SK-N-SH treated with all-trans-retinoic acid at 6 μM for 48 hours (cell line): ENCODE results near the gene TFG.
A peak's percentile ranks its signal among the peaks of the same experiment; 100 is the strongest.
"Not testable (repeated sequence)": the region's sequence is repeated elsewhere in the genome, so short reads cannot be mapped to it uniquely, and the experiment has no call there.

Experiments used
- ATAC-seq: fragments of 200-7000 bp; cut with Tn5 transposase; 3 replicates; pipeline ENCODE4 v1.9.1; 2020; ENCODE audit warnings: mild to moderate bottlenecking, moderate library complexity
- ARNTL ChIP-seq: fragments of 450-650 bp; formaldehyde crosslinking; IDR thresholded peaks from 2 replicates; pipeline ENCODE4 v1.5.0; 2020; ENCODE audit warnings: low read depth, mild to moderate bottlenecking, moderate library complexity, borderline replicate concordance
- BACH2 ChIP-seq: fragments of 250-450 bp; sonication (Bioruptor Pico); IDR thresholded peaks from 2 replicates; pipeline ENCODE4 v1.9.0; 2021; ENCODE audit warnings: mild to moderate bottlenecking, borderline replicate concordance
- ESRRG ChIP-seq: fragments of 250-450 bp; sonication (Bioruptor Pico); IDR thresholded peaks from 2 replicates; pipeline ENCODE4 v1.6.1; 2021; ENCODE audit warnings: mild to moderate bottlenecking
- ISL1 ChIP-seq: fragments of 250-450 bp; sonication (Bioruptor Pico); IDR thresholded peaks from 2 replicates; pipeline ENCODE4 v2.1.2; 2022; ENCODE audit warnings: mild to moderate bottlenecking, moderate library complexity
- PPARA ChIP-seq: fragments of 250-450 bp; sonication (Bioruptor Pico); IDR thresholded peaks from 2 replicates; pipeline ENCODE4 v1.5.0; 2020; ENCODE audit warnings: mild to moderate bottlenecking, borderline replicate concordance
- RARB ChIP-seq: fragments of 250-450 bp; sonication (Bioruptor Pico); IDR thresholded peaks from 2 replicates; pipeline ENCODE4 v1.8.0; 2021; ENCODE audit warnings: mild to moderate bottlenecking, moderate library complexity
- SNAI2 ChIP-seq: fragments of 250-450 bp; sonication (Bioruptor Pico); IDR thresholded peaks from 2 replicates; pipeline ENCODE4 v1.5.0; 2020; ENCODE audit warnings: mild to moderate bottlenecking, moderate library complexity
- TCF4 ChIP-seq: fragments of 250-450 bp; sonication (Bioruptor Pico); IDR thresholded peaks from 2 replicates; pipeline ENCODE4 v1.8.0; 2021; ENCODE audit warnings: mild to moderate bottlenecking, moderate library complexity, borderline replicate concordance
- TOX ChIP-seq: fragments of 250-450 bp; sonication (Bioruptor Pico); IDR thresholded peaks from 2 replicates; pipeline ENCODE4 v1.8.0; 2021; ENCODE audit warnings: mild to moderate bottlenecking, moderate library complexity, borderline replicate concordance
- TSHZ2 ChIP-seq: fragments of 250-450 bp; sonication (Bioruptor Pico); IDR thresholded peaks from 2 replicates; pipeline ENCODE4 v1.5.0; 2020; ENCODE audit warnings: mild to moderate bottlenecking, moderate library complexity
- ZC3H10 ChIP-seq: fragments of 250-450 bp; sonication (Bioruptor Pico); IDR thresholded peaks from 2 replicates; pipeline ENCODE4 v1.5.1; 2021; ENCODE audit warnings: mild to moderate bottlenecking, moderate library complexity
- ZFP3 ChIP-seq: fragments of 250-450 bp; sonication (Bioruptor Pico); IDR thresholded peaks from 2 replicates; pipeline ENCODE4 v1.5.0; 2020; ENCODE audit warnings: mild to moderate bottlenecking, moderate library complexity
- ZFP30 ChIP-seq: fragments of 450-650 bp; formaldehyde crosslinking; IDR thresholded peaks from 2 replicates; pipeline ENCODE4 v1.5.0; 2022; ENCODE audit warnings: mild to moderate bottlenecking, moderate library complexity
- ZNF565 ChIP-seq: fragments of 450-650 bp; formaldehyde crosslinking; conservative IDR thresholded peaks from 2 replicates; pipeline ENCODE4 v1.5.0; 2020; ENCODE audit warnings: low read depth, mild to moderate bottlenecking, moderate library complexity
- ZNF70 ChIP-seq: fragments of 450-650 bp; formaldehyde crosslinking; IDR thresholded peaks from 2 replicates; pipeline ENCODE4 v1.5.0; 2020; ENCODE audit warnings: mild to moderate bottlenecking, moderate library complexity
- ZNF8 ChIP-seq: fragments of 450-650 bp; formaldehyde crosslinking; IDR thresholded peaks from 2 replicates; pipeline ENCODE4 v1.5.0; 2020; ENCODE audit warnings: mild to moderate bottlenecking, moderate library complexity
- TF ChIP-seq, protein P1 (sequence below): fragments of 250-450 bp; sonication (Bioruptor Pico); IDR thresholded peaks from 2 replicates; pipeline ENCODE4 v1.8.0; 2021; ENCODE audit warnings: low read depth, mild to moderate bottlenecking, moderate library complexity, borderline replicate concordance
- TF ChIP-seq, protein P2 (sequence below): fragments of 250-450 bp; sonication (Bioruptor Pico); IDR thresholded peaks from 2 replicates; pipeline ENCODE4 v1.8.0; 2020; ENCODE audit warnings: mild to moderate bottlenecking, moderate library complexity, borderline replicate concordance
- TF ChIP-seq, protein P3 (sequence below): fragments of 250-450 bp; sonication (Bioruptor Pico); IDR thresholded peaks from 2 replicates; pipeline ENCODE4 v1.5.1; 2021; ENCODE audit warnings: mild to moderate bottlenecking, moderate library complexity

The TFG gene

DNA sequence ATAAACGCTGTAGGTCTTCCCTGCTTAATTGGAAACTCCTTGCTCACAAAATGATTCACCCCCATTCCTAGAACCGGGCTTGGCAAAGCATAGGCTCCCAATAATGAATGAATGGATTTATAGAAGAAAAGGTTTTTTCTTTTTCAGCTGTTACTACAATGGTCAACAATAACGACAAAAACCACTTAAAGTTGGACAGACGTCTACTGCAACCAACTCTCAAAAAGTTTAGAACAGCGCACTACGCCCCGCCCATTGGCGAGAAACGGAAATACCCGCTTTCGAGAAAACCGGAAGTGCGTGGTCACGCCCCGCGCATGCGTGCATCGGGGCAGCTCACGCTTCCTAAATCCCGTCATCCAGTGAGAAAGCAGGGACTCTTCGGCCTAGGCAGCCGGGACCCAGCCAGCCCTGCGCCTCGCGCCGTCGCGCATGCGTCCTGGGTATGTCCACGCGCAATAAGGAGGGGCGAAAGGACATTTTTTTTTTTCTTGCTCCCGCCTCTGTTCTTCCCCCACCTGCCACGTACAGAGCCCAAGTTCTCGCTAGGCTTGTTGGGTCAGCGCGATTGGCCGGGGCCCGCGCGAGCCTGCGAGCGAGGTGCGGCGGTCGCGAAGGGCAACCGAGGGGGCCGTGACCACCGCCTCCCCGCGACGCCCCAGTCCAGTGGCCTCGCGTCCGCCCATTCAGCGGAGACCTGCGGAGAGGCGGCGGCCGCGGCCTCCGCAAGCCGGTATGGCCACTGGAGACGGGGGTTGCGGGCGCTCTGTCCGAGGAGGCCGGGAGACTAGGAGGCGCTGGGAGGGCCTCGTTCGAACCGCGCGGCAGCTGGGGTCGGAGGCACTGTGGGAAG, at the start of gene TFG:
TFG (plus strand) TSS at position 506 of the 853 bp plus-strand sequence. CDS start 4,192 bp downstream, outside the sequence.
- no peak for TF ChIP-seq ARNTL (CRISPR knock-in tag)
- no peak for TF ChIP-seq TOX (CRISPR knock-in tag)
- TF ChIP-seq, protein P1, sequence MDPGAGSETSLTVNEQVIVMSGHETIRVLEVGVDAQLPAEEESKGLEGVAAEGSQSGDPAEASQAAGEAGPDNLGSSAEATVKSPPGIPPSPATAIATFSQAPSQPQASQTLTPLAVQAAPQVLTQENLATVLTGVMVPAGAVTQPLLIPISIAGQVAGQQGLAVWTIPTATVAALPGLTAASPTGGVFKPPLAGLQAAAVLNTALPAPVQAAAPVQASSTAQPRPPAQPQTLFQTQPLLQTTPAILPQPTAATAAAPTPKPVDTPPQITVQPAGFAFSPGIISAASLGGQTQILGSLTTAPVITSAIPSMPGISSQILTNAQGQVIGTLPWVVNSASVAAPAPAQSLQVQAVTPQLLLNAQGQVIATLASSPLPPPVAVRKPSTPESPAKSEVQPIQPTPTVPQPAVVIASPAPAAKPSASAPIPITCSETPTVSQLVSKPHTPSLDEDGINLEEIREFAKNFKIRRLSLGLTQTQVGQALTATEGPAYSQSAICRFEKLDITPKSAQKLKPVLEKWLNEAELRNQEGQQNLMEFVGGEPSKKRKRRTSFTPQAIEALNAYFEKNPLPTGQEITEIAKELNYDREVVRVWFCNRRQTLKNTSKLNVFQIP (CRISPR knock-in tag) = no peak
- TF ChIP-seq, protein P2, sequence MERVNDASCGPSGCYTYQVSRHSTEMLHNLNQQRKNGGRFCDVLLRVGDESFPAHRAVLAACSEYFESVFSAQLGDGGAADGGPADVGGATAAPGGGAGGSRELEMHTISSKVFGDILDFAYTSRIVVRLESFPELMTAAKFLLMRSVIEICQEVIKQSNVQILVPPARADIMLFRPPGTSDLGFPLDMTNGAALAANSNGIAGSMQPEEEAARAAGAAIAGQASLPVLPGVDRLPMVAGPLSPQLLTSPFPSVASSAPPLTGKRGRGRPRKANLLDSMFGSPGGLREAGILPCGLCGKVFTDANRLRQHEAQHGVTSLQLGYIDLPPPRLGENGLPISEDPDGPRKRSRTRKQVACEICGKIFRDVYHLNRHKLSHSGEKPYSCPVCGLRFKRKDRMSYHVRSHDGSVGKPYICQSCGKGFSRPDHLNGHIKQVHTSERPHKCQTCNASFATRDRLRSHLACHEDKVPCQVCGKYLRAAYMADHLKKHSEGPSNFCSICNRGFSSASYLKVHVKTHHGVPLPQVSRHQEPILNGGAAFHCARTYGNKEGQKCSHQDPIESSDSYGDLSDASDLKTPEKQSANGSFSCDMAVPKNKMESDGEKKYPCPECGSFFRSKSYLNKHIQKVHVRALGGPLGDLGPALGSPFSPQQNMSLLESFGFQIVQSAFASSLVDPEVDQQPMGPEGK (CRISPR knock-in tag) = no peak
- no peak for TF ChIP-seq ZFP30 (CRISPR knock-in tag)
- ATAC-seq = peak; percentile 95

DNA sequence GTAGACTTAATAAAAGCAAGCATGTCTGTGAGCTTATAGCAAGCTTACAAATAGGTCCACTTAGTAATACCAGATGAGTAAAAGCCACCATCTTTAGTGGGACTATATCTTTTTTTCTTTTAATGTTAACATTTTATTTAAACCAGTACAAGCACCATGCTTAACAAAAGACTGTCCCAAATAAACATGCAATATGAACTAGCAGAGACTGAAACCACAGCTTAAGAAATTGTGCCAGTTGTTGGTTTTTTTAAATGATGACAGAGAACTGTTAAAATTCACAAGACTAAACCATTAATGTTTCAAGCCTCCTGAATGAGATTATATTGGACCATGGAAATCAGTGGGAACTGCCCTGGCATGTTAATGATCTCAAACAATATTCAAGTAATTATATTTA, 48.0 kb upstream of the TFG start:
- ATAC-seq = not testable (repeated sequence)

DNA sequence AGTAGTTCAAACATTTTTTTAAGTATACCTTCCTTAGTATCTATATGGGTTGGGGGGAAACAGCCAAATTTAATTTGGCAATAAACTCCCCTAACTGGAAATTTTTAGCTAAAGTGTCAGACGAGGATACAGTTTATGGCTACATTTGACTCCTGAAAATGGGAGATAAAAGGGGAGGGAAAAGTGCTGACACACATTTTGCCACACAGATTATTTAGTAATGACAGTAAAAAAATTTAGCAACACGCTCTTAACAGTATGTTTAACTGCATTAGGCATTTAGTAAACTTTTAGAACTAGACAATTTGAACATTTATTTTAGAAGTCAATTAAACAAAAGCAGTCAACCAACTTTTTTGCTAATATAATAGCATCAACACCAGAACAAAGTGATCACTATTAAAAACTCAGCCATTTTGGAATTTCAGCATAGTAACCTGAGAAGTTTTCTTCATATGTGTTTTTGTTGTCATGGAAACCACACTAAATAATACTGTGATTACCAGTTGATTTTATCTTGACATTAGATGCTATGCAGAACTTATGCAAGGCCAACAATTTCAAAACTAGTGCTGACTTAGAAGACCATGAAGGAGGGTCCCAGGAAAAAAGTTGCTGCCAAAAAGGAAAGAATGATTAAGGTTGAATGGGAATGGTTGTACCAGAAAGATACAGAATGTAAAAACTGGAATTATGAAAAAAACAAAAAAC, 47.0 kb upstream of the TFG start:
- ATAC-seq = peak; percentile 53; the same call in 2 of the 3 replicates
- TF ChIP-seq ZC3H10 (CRISPR knock-in tag) = no peak
- 0 out of 2 replicates have a peak, but pooled peaks have one; percentile 21 for TF ChIP-seq ISL1 (CRISPR knock-in tag)
- TF ChIP-seq, all 23 proteins: peak for 1

DNA sequence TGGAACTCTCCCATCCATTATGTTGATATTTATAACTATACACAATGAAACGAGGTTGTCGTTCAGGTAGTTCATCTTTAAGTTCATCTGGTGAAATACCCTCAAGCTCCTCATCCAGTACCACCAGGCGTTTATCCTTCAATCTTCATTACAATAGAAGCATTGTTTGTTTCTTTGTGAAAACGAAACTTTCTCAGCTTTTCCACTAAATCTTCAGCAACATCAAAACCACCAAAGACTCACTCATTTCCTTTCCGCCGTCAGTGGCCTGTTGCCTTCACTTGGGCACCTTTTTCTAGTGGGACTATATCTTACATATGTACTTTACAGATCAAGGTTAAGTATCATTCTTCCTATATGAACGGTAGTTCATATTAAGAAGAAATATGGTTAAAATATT, 44.1 kb upstream of the TFG start:
- ATAC-seq = no peak
- TF ChIP-seq ZFP30 (CRISPR knock-in tag) = no peak
- TF ChIP-seq BACH2 (CRISPR knock-in tag) = no peak
- no peak for TF ChIP-seq ZFP3 (CRISPR knock-in tag)
- no peak for TF ChIP-seq ESRRG (CRISPR knock-in tag)
- no peak for TF ChIP-seq ZNF70 (CRISPR knock-in tag)
- TF ChIP-seq SNAI2 (CRISPR knock-in tag) = no peak
- TF ChIP-seq ZNF565 (CRISPR knock-in tag) = no peak
- TF ChIP-seq, protein P3, sequence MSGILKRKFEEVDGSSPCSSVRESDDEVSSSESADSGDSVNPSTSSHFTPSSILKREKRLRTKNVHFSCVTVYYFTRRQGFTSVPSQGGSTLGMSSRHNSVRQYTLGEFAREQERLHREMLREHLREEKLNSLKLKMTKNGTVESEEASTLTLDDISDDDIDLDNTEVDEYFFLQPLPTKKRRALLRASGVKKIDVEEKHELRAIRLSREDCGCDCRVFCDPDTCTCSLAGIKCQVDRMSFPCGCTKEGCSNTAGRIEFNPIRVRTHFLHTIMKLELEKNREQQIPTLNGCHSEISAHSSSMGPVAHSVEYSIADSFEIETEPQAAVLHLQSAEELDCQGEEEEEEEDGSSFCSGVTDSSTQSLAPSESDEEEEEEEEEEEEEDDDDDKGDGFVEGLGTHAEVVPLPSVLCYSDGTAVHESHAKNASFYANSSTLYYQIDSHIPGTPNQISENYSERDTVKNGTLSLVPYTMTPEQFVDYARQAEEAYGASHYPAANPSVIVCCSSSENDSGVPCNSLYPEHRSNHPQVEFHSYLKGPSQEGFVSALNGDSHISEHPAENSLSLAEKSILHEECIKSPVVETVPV (CRISPR knock-in tag) = no peak
- TF ChIP-seq TCF4 (CRISPR knock-in tag) = no peak
- TF ChIP-seq PPARA (CRISPR knock-in tag) = no peak
- no peak for TF ChIP-seq ZNF8
- TF ChIP-seq, protein P1 (CRISPR knock-in tag) = no peak
- no peak for TF ChIP-seq ARNTL (CRISPR knock-in tag)
- TF ChIP-seq ISL1 (CRISPR knock-in tag) = no peak
- TF ChIP-seq TSHZ2 (CRISPR knock-in tag) = no peak
- no peak for TF ChIP-seq RARB (CRISPR knock-in tag)
- TF ChIP-seq, all 23 proteins: peak for 0

DNA sequence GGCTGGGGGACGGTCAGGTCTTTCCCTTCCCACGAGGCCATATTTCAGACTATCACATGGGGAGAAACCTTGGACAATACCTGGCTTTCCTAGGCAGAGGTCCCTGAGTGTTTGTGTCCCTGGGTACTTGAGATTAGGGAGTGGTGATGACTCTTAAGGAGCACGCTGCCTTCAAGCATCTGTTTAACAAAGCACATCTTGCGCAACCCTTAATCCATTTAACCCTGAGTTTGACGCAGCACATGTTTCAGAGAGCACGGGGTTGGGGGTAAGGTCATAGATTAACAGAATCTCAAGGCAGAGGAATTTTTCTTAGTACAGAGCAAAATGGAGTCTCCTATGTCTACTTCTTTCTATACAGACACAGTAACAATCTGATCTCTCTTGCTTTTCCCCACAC, 42.6 kb upstream of the TFG start:
- ATAC-seq = not testable (repeated sequence)

- ATAC-seq = not testable (repeated sequence)
Measured at GRCh38 chr3:100667316-100667715, 42.0 kb upstream of the TFG start.

DNA sequence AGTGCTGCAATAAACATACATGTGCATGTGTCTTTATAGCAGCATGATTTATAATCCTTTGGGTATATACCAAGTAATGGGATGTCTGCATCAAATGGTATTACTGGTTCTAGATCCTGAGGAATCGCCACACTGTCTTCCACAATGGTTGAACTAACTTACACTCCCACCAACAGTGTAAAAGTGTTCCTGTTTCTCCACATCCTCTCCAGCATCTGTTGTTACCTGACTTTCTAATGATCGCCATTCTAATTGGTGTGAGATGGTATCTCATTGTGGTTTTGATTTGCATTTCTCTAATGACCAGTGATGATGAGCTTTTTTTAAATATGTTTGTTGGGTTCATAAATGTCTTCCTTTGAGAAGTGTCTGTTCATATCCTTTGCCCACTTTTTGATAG, 38.3 kb upstream of the TFG start:
- not testable (repeated sequence) for ATAC-seq
